ENCODE measurements around the gene TGIF2. TPM values are rescaled to one million over a fixed set of nuclear protein-coding genes. Genes with fewer than 3 reads are reported as not detected.

TGIF2 gene
- total RNA-seq, 1 donor = 3.1 TPM

DNA sequence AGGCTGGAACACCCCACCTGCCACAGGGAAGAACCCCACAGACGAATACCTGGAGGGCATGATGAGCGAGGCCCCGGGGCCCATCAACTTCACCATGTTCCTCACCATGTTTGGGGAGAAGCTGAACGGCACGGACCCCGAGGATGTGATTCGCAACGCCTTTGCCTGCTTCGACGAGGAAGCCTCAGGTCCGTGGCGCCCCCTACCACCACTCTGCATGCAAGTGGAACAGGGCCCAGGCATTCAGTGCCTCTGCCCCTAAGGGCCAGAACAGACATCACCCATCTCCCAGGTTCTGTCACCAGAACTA is 25.4 kb upstream of the TGIF2 start:
- no peak for DNase-seq (ENCODE audit: low read depth)
- no peak overlapping the region for H3K4me3 ChIP-seq (ENCODE audit: low read depth, low read length)
- peak; percentile 9 for TF ChIP-seq CTCF (IDR thresholded peaks at IDR 0.05; ENCODE audit: insufficient read depth, low read length)

- DNase-seq (ENCODE audit: low read depth) = no peak
- H3K4me3 ChIP-seq (ENCODE audit: low read depth, low read length) = no peak overlapping the region
- TF ChIP-seq CTCF (IDR thresholded peaks at IDR 0.05; ENCODE audit: insufficient read depth, low read length) = no peak
These were observed 24.4 kb upstream of the TGIF2 start for GRCh38 chr20:36548704-36549627.

GRCh38 chr20:36549628-36549941 is 23.8 kb upstream of the TGIF2 start:
- no peak for TF ChIP-seq CTCF (IDR thresholded peaks at IDR 0.05; ENCODE audit: insufficient read depth, low read length)
- H3K4me3 ChIP-seq (ENCODE audit: low read depth, low read length) = no peak overlapping the region
- no peak for DNase-seq (ENCODE audit: low read depth)

DNA sequence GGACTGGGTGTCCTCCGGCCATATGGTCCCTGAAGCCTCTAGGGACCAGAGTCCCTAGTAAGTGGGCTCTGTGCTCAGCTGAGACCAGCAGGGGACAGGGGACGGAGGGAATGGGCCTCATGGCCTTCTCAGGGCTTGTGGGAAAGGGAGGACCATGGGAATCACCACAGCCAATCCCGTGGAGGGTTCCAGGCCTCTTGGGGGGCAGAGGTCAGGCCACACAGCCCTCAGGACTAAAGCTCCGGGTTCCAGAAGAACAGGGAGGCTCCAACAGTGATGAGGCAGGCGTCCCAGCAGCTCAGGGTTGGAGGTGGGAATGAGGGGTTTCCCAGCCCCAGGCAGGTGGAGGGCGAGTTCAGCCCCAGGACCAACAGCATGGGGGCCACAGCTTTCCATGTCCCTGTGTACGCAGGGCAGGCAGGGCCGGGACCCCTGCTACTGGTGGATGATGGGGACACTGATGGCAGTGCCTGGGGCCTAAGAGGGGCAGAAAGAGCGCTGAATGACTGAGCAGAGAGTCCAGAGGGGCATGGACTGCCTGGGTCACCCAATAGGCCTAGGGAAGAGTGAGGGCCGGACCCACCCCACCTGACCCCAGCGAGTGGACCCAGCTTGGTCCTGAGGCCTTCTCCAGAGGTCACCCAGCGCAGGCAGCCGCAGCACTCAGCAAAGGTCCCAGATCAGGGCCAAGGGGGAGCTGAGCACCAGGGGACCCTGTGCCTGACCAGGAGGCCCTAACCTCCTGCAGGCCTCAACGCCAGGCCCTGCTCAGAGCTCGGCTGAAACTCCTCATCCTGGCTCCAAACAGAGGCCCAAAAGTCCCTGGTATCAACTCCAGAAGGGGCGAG is 23.2 kb upstream of the TGIF2 start:
- no peak for DNase-seq (ENCODE audit: low read depth)
- H3K4me3 ChIP-seq (ENCODE audit: low read depth, low read length) = no peak overlapping the region
- no peak for TF ChIP-seq CTCF (IDR thresholded peaks at IDR 0.05; ENCODE audit: insufficient read depth, low read length)

- no peak overlapping the region for H3K4me3 ChIP-seq (ENCODE audit: low read depth, low read length)
- TF ChIP-seq CTCF (IDR thresholded peaks at IDR 0.05; ENCODE audit: insufficient read depth, low read length) = no peak
- DNase-seq (ENCODE audit: low read depth) = no peak
These were observed 22.6 kb upstream of the TGIF2 start for GRCh38 chr20:36550790-36551299.

DNA sequence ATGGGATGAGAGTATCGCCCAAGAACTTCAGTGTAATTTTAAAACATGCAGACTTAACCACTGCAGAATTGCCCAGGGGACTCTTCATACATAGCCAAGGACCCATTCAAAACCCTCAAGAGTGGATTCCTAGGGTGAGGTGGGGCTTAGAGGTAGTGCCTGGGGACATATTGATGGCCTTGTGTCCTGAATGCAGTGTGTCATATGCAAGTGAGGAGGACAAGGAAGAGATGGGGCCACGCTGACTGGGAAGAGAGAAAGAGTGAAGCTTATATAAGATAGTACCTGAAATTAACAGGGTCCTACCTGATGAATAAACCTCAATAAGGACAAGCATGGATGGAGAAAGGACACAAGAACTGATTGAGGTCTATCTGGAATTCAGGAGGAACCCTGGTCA is 18.1 kb upstream of the TGIF2 start:
- no peak for TF ChIP-seq CTCF (IDR thresholded peaks at IDR 0.05; ENCODE audit: insufficient read depth, low read length)
- H3K4me3 ChIP-seq (ENCODE audit: low read depth, low read length) = no peak overlapping the region
- DNase-seq (ENCODE audit: low read depth) = no peak

Data from fibroblast of the aortic adventitia (primary cell).